Left forelimb (tissue), 1 donor: ENCODE data around the gene UNC119.
"Not testable (repeated sequence)": the region's sequence is repeated elsewhere in the genome, so short reads cannot be mapped to it uniquely, and the experiment has no call there.

Source experiments
- DNase-seq: peaks from one replicate; pipeline ENCODE4 v3.0.0-alpha.2; 2018; ENCODE audit warnings: low spot score

The UNC119 gene

DNA sequence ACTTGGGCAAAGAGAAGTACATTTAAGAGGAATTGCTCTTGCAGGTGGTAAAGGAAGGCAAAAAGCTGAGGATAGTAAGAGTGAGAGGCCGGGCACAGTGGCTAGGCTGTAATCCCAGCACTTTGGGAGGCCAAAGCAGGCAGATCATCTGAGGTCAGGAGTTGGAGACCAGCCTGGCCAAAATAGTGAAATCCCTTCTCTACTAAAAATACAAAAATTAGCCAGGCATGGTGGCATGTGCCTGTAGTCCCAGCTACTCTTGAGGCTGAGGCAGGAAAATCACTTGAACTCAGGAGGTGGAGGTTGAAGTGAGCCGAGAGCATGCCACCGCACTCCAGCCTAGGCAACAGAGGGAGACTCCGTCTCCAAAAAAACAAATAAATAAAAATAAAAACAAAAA is 30.1 kb downstream of the UNC119 start:
- not testable (repeated sequence) for DNase-seq

DNA sequence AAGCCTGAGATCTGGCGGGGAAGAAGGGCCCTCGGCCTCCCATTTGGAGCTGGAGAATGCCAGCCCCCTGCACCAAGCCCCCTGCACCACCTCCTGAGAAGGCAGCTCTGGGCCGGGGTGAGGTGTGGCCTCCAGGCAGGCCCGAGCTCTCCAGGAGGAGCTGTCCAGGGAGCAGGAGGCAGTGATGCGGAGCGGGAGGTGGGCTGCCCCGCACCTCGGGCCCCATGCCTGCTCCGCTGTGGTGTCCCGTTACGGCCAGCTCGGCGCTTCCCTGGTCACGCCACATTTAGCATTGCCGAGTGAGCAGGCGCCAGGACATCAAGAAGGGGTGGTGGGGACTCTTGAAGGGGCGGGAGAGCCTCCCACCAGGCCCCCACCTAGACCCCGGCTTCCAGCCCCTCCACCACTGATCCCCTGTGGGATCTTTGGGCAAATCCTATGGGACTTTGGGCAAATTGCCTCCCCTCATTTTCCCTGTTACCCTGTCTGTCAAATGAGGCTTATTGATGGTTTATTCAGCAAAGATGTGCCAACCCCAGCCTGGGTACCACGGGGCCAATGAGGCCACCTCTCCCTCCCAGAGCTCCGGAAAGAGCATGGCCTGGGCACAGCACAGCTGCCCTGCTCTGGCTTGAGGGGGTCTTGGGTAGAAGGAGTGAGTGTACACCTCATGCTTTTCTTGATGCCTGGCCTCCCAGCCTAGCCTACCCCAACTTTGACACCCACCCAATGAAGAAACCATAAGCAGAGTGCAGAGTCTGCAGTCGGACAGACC is 30.9 kb downstream of the UNC119 start:
- no peak for DNase-seq

DNA sequence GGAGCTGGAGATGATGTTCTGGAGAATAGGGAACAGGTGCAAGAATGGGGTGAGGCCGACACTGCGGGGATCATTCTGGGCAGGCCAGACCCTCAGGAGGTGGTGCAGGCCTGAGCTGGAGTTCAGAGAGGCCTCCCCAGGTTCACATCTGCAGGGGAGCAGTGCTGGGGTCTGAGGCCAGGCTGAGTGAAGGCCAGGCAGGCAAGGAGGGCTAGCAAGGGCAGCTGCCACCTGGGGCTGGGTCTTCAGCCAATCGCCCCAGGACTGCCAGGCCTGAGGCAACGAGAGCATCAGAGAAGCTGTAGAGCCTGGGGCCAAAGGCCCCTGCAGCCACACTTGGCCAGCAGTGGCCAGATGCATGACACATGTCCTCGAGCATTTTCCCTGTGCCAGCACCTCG is 31.7 kb downstream of the UNC119 start:
- no peak for DNase-seq

DNA sequence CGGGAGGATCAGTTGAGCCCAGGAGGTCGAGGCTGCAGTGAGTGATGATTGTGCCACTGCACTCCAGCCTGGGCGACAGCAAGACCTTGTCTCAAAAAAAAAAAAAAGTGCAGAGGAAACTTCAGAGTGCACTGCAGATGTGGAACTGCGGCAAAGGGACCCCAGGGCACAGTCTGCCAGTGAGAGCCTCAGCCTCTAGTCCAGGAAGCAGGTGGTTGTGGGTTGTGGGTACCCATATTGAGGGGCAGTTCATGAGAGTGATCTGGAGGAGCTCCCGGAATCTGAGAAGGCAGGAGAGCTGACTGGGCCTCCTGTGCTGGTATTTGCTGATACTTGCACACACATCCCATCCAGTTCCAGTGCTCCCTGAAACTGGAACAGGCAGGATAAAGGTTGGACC is 33.2 kb downstream of the UNC119 start:
- no peak for DNase-seq

DNA sequence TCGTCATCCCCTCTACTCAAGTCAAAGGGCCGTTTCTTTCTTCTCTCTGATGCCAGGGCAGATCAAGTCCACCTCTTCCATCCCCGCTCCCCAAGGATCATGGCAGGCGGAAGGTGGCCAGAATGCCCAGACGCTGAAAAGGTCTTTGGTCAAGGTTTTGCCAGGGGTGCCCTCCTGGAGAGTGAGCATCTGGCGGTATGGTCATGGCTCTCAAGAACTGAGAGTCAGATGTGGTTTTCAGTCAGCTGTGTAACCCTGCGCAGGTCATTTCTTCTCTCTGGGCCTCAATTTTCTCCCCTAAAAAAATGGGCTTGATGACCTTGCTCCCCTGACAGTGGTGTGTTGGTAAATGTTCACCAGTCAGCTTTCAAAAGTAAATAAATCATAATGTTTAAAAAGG is 33.8 kb downstream of the UNC119 start:
- no peak for DNase-seq

DNA sequence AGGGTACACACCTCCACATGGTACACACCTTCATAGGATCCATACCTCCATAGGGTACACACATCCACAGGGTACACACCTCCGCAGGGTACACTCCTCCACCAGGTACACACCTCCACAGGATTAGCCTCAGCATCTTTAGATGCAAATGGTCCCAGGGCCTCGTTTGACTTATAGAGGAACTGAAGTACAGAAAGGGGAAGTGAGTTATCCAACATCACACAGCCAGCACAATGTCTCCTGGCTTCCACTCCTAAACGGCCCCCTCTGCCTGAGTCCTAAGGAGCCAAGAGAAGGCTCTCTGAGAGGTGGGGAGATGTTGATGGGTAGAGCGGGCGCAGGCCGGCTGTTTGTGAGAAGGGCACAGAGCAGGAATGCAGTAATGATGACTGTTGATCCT is 34.3 kb downstream of the UNC119 start:
- no peak for DNase-seq

DNA sequence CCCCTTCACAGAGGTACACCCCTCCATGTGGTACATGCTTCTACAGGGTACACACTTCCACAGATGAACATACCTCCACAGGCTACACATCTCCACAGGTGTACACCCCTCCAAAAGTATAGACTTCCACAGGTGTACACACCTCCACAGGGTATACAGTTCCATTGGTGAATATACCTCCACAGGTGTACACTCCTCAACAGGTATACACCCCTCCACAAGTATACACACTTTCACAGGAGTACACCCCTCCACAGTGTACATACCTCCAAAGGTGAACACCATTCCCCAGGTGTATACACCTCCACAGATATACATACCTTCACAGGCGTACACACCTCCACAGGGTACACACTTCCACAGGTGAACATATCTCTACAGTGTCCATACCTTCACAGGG is 36.9 kb downstream of the UNC119 start:
- no peak for DNase-seq

DNA sequence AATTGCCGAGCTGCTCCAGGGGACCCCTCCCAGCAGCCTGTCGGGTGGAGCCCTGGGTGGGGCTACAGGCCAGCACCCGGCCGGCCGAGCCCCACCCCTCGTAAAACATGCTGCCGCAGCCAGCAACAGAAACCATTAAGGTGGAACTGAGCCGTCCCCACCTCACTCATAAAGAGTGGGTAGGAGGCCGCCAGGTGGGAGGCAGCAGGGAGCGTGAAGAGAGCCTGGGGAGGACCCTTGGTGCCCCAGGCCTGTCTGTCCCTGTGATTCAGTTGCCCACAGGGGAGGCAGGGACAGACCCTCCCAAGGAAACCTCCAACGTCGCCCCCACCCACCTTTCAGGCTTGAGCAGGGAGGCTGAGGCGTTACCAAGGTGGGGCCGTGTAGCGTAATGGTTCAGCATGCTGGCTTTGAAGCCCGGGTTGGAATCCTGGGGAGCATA is 37.8 kb downstream of the UNC119 start:
- DNase-seq = no peak

DNA sequence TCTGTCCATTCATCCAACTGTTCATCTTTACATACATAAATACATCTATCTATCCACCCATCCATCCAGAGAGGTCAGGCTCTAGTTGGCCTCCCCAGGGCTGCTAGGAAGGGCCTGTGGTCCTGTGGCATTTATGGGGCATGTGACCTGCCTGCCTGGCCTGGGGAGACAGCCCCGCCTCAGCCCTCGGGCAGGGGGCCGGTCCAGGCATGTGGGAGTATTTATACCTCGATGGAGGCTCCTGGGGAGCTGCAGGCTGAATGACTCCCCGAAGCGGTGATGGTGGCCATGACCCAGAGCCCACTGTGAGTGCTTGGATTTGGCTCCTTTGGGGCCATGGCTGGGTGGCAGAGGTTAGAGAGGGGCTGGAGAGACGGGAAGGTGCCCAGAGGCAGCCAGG is 38.9 kb downstream of the UNC119 start:
- no peak for DNase-seq

DNA sequence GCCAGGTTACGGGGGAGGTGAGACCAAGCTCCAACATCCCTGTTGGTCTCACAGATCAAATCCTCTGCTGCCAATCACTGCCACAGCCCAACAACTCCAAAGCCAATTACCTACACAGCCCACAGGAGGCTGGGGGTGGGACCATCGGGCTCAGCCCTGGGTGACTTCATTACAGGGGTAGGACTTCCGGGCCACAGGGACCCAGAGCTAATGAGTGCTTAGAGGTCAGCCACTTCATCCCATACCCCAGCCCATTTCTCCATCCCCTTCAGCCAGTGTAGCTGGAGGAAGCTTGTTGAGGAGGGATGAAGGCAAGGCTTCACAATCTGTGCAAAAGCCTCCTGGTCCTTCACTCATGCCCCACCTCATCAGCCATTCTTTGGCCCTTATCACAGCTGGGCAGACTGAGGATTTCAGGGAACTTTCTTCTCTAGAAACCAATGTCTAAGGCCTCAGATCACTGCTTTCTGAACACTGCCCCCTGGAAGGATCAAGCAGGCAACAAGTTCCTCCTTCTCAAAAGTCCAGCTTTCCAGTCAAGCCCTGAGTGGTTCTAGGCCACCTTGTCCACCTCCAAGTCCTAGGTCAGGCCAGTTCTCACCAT is 40.5 kb downstream of the UNC119 start:
- no peak for DNase-seq

DNA sequence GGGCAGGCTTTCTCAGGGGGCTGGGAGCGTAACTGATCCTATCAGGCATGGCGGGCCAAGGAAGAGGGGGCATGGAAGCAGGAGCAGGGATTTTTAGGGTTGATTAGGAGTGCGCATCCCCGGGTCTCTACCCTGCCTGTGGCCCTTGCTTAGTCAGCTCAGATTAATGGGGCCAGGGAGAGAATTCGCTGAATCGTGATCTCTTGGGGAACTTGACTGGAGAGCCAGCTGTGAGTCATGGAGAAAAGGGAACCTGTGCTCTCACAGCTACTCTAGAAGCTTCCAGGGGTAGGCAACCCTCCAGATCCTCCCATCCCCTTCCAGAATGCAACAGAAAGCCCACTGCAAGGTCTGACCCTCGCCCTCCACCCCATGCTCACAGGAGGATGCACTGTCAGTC is 42.6 kb downstream of the UNC119 start:
- DNase-seq = no peak

DNA sequence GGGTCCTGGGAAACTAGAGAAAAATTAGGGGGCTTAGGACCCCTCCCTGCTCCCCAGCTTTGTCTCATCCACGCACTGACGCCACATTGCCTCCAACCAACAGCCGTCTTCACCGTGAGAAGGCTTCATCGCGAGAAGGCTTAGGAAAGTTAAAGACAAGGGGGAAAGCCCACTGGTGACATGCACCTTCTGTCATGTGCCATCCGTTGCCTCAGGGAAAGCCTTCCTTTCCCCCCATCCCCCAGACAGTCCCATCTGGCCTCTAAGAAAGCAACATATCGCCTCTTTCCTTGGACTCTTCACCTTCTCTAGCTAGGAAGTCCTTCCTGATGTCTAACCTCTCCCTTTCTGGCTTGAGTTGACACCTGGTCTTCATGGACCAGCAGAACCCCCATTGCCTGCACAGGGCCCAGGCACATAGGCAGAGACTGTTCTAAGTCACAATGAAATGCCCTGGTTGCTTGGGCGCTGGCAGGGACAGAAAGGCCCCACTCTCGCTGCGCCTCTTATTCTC is 44.2 kb downstream of the UNC119 start:
- DNase-seq = no peak

DNA sequence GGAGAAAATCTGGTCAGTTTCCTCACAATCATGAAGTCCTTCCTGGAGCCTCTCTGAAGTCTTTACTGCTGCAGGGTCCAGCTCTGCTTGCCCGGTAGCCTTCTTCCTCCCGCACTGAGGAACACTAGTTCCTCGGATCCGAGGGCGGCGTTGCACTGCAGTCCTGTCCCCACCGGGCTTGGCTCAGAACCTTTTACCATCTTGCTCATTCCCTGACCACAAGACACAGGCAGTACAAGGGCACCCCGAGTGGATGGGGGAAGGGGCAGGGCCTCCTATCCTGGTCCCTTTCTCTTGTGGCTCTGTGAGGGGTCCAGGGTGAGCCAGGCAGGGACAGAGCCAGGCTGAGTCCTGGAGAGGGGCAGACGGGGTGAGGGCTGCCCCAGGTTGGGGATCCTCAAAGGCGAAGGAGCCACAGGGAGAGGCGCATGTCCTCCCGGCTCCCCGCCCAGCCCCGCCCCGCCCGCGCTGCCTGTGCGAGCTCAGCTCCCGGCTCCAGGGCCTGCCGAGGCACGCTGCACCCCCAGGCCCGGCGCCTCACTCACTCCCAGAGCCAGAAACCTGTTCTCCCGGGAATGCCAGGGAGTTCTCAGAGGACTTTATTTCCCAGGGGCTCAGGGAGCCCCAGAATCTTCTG is 44.7 kb downstream of the UNC119 start:
- DNase-seq = no peak

DNA sequence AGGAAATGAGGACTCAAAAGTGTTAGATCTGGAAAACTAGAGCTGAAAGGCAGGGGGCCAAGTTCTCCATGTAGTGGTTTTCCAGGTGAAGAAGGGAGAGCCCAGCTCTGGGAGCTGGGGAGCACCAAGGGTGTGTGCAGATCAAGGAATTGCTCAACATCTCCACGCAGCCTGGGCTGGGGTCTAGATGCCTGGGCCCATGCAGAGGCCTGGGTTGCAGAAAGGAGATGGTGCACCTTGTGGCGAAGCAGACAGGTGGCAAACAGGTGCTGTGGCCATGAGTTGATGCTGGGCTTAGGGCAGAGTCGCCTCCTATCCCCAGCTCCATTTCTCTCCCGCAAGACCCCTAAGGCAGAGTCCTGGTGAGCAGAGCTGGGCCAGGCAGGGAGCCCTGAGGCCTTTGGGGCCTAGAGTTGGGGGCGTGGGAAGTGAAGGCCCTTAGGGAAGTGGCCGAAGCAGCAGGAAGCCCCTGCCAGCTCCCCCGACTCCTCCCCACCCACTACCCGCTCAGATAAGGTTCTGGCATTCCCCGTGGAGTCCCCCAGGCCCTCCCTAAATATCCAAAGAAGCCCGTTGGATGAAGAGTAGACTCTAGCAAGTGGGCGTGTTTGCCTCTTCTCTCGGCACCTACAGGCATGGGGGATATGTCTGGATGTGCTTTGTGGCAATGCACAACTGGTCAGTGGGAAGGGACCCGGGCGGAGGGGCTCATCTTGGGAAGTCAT is 45.5 kb downstream of the UNC119 start:
- no peak for DNase-seq

DNA sequence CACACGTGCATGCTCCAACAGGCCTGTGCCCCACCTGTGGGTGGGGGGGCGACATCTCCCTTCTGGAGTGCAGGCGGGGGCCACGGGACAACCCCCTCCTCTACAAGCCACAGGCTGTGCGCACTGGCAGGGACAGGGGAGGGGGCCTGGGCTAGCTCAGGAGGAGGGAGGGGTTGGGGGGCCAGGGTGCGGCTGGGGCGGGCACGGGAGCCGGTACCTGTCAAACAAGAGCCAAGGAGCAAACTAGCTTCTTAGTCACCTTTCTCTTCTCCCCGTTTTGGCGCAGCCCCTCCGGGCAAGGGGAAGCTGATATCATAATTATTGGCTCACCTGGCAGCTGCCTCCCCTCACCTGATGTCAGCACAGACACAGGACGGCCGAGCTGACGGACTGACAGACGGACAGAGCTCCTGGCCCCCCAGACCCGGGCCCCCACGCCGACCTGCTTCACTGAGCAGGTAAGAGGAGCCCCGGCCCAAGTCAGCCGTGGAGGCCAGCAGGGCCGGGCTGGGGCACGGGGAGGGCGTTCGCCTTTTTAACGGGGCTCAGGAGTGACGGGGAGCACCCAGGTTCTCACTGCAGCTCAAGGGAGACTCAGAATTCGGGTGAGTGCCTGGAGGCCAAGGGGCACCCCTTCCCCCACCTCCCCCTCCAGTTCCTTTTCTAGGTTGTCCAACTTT is 46.3 kb downstream of the UNC119 start, which contains the start of gene FOXN1:
FOXN1 (plus strand) TSS at position 363 of the 680 bp plus-strand sequence. CDS start 17,622 bp downstream, outside the sequence.
- DNase-seq = no peak

DNA sequence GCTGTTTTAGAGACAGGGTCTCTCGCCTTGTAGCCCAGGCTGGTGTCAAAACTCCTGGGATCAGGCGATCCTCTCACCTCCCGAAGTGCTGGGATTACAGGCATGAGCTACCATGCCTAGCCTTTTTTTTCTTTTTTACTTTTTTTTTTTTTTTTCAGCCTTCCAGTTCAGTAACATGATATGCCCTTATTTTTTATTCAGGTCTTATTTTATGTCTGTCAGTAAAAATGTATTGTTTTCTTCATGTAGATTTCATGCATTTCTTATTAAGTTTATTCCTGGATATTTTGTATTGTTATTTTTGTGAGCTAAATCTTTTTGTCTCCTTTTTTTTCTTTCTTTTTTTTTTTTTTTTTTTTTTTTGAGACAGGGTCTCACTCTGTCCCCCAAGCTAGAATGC is 49.0 kb downstream of the UNC119 start:
- DNase-seq = no peak

DNA sequence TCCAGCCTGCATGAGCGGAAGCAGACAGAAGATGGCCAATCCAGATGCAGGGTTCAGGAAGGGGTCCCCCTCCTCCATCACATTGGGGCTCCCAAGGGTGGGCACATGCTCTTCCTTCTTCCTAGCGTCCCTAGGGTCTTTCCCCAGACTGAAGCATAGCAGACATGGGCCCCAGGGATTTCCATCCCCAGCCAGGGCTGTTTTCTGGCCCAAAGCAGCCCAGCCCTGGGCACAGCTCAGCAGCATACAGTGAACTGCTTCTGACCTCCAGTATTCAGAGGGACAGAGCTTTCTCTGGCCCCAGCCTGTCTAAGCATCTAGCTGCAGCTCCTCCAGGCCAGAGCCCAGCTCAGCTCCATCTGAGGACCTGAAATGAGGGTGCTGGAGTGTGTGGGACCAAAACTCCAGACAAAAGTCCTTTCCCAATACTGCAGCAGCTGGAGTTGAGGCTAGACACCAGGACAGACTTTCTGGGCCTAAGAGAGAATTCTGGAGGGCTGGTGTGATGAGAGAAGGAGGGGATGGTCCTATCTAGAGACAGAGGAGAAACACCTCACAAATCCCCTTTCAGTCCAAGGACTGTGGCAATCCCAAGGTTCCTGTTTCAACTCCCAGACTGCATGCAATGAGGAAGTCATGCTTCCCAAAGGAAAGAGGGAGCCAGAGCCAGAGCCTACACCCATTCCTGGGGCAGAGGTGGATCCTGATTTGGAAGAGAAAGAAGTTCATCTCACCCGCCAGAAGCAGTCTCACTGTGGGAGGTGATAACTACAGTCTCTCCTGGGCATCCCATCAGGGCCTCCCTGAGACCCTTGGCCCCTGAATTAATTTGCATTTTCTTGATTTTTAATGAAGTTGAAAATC is 50.8 kb downstream of the UNC119 start:
- DNase-seq = no peak

DNA sequence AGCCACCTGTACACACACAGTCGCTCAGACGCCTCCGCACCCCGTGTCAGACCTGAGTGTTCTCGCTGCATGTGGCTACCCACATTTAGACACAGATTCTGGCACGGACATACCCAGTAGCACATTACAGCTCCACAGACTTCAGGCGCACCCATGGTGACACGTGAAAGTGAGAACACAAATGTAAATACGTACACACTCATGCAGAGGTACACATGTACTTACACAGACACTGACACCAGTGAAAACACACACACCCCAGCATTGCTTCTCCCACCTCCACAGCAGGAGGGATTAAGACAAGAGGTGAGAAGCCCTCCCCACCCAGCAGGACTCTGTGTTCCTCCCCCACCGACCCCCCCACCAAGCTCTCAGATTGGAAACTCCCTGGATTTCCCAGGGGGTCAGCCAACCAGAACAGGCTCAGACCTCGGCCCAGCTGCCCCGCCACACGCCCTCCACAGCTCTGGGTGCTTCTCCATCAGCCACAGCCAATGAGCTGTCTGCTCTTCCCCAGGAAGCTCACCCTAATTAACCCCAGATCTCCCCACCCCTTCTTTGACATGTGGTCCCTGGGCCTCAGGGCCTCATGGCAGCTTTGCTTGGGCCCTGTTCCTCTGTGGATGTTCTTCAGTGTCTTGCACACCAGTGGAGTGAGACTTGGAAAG is 51.6 kb downstream of the UNC119 start:
- no peak for DNase-seq

DNA sequence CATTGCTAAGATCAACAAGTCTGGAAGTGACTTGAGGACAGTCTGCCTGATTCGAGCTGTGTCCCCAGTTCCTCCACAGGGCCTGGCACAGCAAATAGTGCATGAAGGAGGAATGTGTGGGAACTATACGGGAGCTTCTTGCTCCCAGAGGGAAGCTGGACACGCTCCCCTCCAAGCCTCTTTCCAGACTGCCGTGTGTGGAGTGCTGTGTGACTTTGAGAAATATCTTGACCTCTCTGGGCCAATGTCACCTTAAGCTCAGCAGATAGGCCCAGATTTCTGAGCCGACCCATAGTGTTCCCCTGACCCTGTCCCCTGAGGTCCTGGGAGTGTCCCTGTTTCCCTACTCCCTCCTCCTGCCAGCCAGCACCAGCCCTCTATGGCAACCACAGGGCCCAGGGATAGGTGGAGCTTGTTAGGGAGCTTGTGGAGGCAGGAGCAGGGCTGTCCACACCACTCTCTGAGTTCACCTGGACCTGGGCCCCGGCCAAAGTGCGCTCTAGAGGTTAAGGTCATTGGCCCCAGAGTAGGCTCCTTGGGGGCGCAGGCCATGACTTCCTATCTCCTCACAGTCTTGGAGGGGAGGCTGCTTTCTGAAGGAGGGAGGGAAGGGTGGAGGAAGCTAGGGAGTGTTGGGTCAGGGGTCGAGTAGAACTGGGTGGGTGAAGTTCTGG is 52.6 kb downstream of the UNC119 start:
- no peak for DNase-seq

DNA sequence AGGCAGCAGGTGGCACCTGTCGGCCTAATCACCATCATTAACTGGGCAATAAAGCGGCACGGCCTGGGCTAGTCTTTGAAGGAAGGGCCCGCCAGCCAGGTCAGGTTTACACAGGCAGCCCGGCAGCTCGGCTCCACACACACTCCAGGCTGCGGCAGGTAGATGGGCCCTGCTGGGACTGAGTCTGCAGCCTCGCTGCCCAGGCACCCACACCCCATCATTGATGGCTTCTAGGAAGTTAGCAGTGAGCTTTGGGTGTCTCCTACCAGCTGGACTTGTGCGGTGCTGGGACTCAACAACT is 53.1 kb downstream of the UNC119 start:
- no peak for DNase-seq
